ENCODE results near the gene SLC16A3.

GRCh38 chr17:82231562-82232321 is 2.9 kb downstream of the SLC16A3 start:
- TF ChIP-seq CTCF (conservative IDR thresholded peaks at IDR 0.05; ENCODE audit: low read depth, low read length) (no peak), CHD1 (IDR thresholded peaks at IDR 0.05; ENCODE audit: low read depth, low read length) (no peak), POLR2A (IDR thresholded peaks at IDR 0.05; ENCODE audit: low read depth, low read length) (no peak), RAD21 (IDR thresholded peaks at IDR 0.05; ENCODE audit: low read length) (no peak), MAFK (IDR thresholded peaks at IDR 0.05; ENCODE audit: low read depth, low read length) (no peak), MXI1 (IDR thresholded peaks at IDR 0.05; ENCODE audit: borderline replicate concordance, low read depth, low read length) (no peak), RFX5 (IDR thresholded peaks at IDR 0.05; ENCODE audit: low read depth, low read length) (no peak), USF2 (IDR thresholded peaks at IDR 0.05; ENCODE audit: low read depth, low read length) (no peak), SMC3 (IDR thresholded peaks at IDR 0.05; ENCODE audit: low read depth, low read length) (no peak), CEBPB (IDR thresholded peaks at IDR 0.05; ENCODE audit: low read depth, low read length) (peak; percentile 65; the same call in 1 of the 2 replicates)
- TF ChIP-seq, protein P1, sequence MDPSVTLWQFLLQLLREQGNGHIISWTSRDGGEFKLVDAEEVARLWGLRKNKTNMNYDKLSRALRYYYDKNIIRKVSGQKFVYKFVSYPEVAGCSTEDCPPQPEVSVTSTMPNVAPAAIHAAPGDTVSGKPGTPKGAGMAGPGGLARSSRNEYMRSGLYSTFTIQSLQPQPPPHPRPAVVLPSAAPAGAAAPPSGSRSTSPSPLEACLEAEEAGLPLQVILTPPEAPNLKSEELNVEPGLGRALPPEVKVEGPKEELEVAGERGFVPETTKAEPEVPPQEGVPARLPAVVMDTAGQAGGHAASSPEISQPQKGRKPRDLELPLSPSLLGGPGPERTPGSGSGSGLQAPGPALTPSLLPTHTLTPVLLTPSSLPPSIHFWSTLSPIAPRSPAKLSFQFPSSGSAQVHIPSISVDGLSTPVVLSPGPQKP (IDR thresholded peaks at IDR 0.05; ENCODE audit: borderline replicate concordance, low read depth, low read length), result no peak
